H1 (cell line): ENCODE results near the gene ZFR. TPM values are rescaled to one million over a fixed set of nuclear protein-coding genes. Genes with fewer than 3 reads are reported as not detected.

ENCODE experiments used
- CTCF ChIA-PET: fragments of 300-600 bp; sonication (Branson Sonifier 250); formaldehyde crosslinking; loops from one replicate; lab custom pipeline; 2021; ENCODE audit not compliant: partially characterized antibody; lab: Charles Lee
- POLR2A ChIA-PET: fragments of 300-600 bp; sonication (Branson Sonifier 250); formaldehyde crosslinking; loops from one replicate; lab custom pipeline; 2021; ENCODE audit warnings: inconsistent platforms; ENCODE audit not compliant: partially characterized antibody; lab: Charles Lee
- DNase-seq, 2 experiments: peaks; one replicate each; pipeline versions ENCODE4 v3.0.0 to v3.0.0-alpha.2; 2010 to 2022; ENCODE audit warnings: low spot score in 2 of 2, low read depth in 1 of 2, mixed read lengths in 1 of 2
- FAIRE-seq: peaks from 2 replicates; lab custom pipeline; 2011; peaks lifted over from hg19 to GRCh38; lab: Jason Lieb, UNC
- H2AFZ ChIP-seq: 2 replicates; pipeline ENCODE4 v1.8.1; 2012; ENCODE audit warnings: low read length, inconsistent platforms
- H2AK5ac ChIP-seq: 2 replicates; pipeline ENCODE4 v1.6.1; 2013; ENCODE audit warnings: low read depth, low read length
- H2BK120ac ChIP-seq: replicated peaks from 2 replicates; pipeline ENCODE3; 2013; ENCODE audit warnings: low read depth, low read length, inconsistent platforms
- H2BK12ac ChIP-seq: 2 replicates; pipeline ENCODE4 v1.6.1; 2013; ENCODE audit warnings: low read depth, low read length
- H2BK15ac ChIP-seq: 2 replicates; pipeline ENCODE4 v1.6.1; 2013; ENCODE audit warnings: low read length
- H2BK20ac ChIP-seq: 2 replicates; pipeline ENCODE4 v1.6.1; 2013; ENCODE audit warnings: low read length
- H2BK5ac ChIP-seq: 2 replicates; pipeline ENCODE4 v1.6.1; 2013; ENCODE audit warnings: low read depth, low read length
- H3K14ac ChIP-seq: 2 replicates; pipeline ENCODE4 v1.6.1; 2013; ENCODE audit warnings: inconsistent platforms; ENCODE audit not compliant: insufficient read length
- H3K18ac ChIP-seq: 2 replicates; pipeline ENCODE4 v1.6.1; 2013; ENCODE audit warnings: low read length; ENCODE audit errors: extremely low read depth
- H3K23ac ChIP-seq: 2 replicates; pipeline ENCODE4 v1.6.1; 2013; ENCODE audit warnings: inconsistent platforms; ENCODE audit not compliant: insufficient read length
- H3K23me2 ChIP-seq: 2 replicates; pipeline ENCODE4 v1.6.1; 2013; ENCODE audit warnings: low read depth, low read length
- H3K27ac ChIP-seq: 2 replicates; pipeline ENCODE4 v1.6.1; 2011; ENCODE audit warnings: low read depth, low read length, inconsistent platforms
- H3K27me3 ChIP-seq, 4 experiments: replicated peaks in 1 of 4; 1 replicate in 1 of 4; 2 replicates in 3 of 4; pipeline versions ENCODE4 v1.6.1 to v1.8.1; 2011 to 2013; ENCODE audit warnings: low read length in 3 of 4, mild to moderate bottlenecking in 3 of 4, inconsistent platforms in 2 of 4, mixed read lengths in 2 of 4, moderate library complexity in 1 of 4; ENCODE audit not compliant: control insufficient read depth in 3 of 4, insufficient read depth in 3 of 4; ENCODE audit errors: extremely low read depth in 1 of 4
- H3K36me3 ChIP-seq, 4 experiments: 2 replicates each; pipeline versions ENCODE4 v1.6.1 to v1.8.1; 2011 to 2013; ENCODE audit warnings: mild to moderate bottlenecking in 4 of 4, low read length in 3 of 4, moderate library complexity in 2 of 4, control low read depth in 1 of 4, inconsistent platforms in 1 of 4; ENCODE audit not compliant: insufficient read depth in 4 of 4, control insufficient read depth in 2 of 4
- H3K4ac ChIP-seq: replicated peaks from 2 replicates; pipeline ENCODE3; 2013; ENCODE audit warnings: low read length, low read depth, mixed read lengths, inconsistent platforms; ENCODE audit not compliant: insufficient read length
- H3K4me1 ChIP-seq, 4 experiments: replicated peaks in 1 of 4; 1 replicate in 1 of 4; 2 replicates in 3 of 4; pipeline versions ENCODE4 v1.6.1 to v1.8.1; 2011 to 2013; ENCODE audit warnings: low read length in 3 of 4, inconsistent platforms in 2 of 4, mixed read lengths in 1 of 4; ENCODE audit not compliant: insufficient read depth in 4 of 4, control insufficient read depth in 3 of 4
- H3K4me2 ChIP-seq, 2 experiments: 2 replicates each; pipeline versions ENCODE4 v1.6.1 to v1.8.1; 2011 to 2013; ENCODE audit warnings: low read depth in 2 of 2, low read length in 2 of 2, control low read depth in 1 of 2, inconsistent platforms in 1 of 2, mild to moderate bottlenecking in 1 of 2; ENCODE audit not compliant: insufficient read depth in 1 of 2
- H3K4me3 ChIP-seq, 4 experiments: fragments of 200-600, 300-600 bp in 1 of 4; sonication (generic), shearing (Covaris generic), sonication (Bioruptor Twin) in 1 of 4; 2 replicates each; pipeline versions ENCODE4 v1.5.1 to v1.8.1; 2011 to 2016; ENCODE audit warnings: low read length in 4 of 4, low read depth in 3 of 4, control low read depth in 2 of 4, inconsistent platforms in 2 of 4, mild to moderate bottlenecking in 2 of 4, mixed read lengths in 1 of 4, moderate library complexity in 1 of 4; ENCODE audit not compliant: insufficient read depth in 2 of 4; ENCODE audit errors: extremely low read depth in 1 of 4
- H3K56ac ChIP-seq: replicated peaks from 2 replicates; pipeline ENCODE3; 2013; ENCODE audit warnings: low read depth, mild to moderate bottlenecking, mixed read lengths, low read length, inconsistent platforms; ENCODE audit not compliant: insufficient read length
- H3K79me1 ChIP-seq: 2 replicates; pipeline ENCODE4 v1.6.1; 2013; ENCODE audit warnings: low read depth, low read length, control low read depth
- H3K79me2 ChIP-seq, 2 experiments: 2 replicates each; pipeline versions ENCODE4 v1.6.1 to v1.8.1; 2012 to 2013; ENCODE audit warnings: low read length in 2 of 2, mild to moderate bottlenecking in 2 of 2, inconsistent platforms in 1 of 2; ENCODE audit not compliant: insufficient read depth in 2 of 2, control insufficient read depth in 1 of 2
- H3K9ac ChIP-seq, 4 experiments: replicated peaks in 1 of 4; 1 replicate in 1 of 4; 2 replicates in 3 of 4; pipeline versions ENCODE4 v1.6.1 to v1.8.1; 2011 to 2013; ENCODE audit warnings: low read depth in 3 of 4, low read length in 3 of 4, control low read depth in 2 of 4, mild to moderate bottlenecking in 2 of 4, moderate library complexity in 2 of 4, inconsistent platforms in 1 of 4; ENCODE audit errors: extremely low read depth in 1 of 4
- H3K9me3 ChIP-seq, 2 experiments: 2 replicates each; pipeline versions ENCODE4 v1.6.1 to v1.8.1; 2012 to 2013; ENCODE audit warnings: mild to moderate bottlenecking in 2 of 2, moderate library complexity in 2 of 2, control low read depth in 1 of 2, inconsistent platforms in 1 of 2, low read depth in 1 of 2, low read length in 1 of 2, mixed read lengths in 1 of 2; ENCODE audit not compliant: insufficient read depth in 2 of 2
- H4K20me1 ChIP-seq, 2 experiments: replicated peaks in 1 of 2; 2 replicates each; pipeline versions ENCODE3 to v1.8.1; 2011 to 2013; ENCODE audit warnings: inconsistent platforms in 2 of 2, low read length in 2 of 2, mild to moderate bottlenecking in 1 of 2; ENCODE audit not compliant: insufficient read depth in 2 of 2, control insufficient read depth in 1 of 2
- H4K5ac ChIP-seq: 2 replicates; pipeline ENCODE4 v1.6.1; 2013; ENCODE audit warnings: low read length, low read depth, mixed read lengths, inconsistent platforms; ENCODE audit not compliant: insufficient read length
- H4K8ac ChIP-seq: 2 replicates; pipeline ENCODE4 v1.8.0; 2013; ENCODE audit warnings: mild to moderate bottlenecking, moderate library complexity, low read length, inconsistent platforms; ENCODE audit not compliant: insufficient read depth; ENCODE audit errors: extremely low read depth
- H4K91ac ChIP-seq: replicated peaks from 2 replicates; pipeline ENCODE3; 2013; ENCODE audit warnings: low read length, mixed read lengths, inconsistent platforms; ENCODE audit not compliant: insufficient read length
- ASH2L ChIP-seq: fragments of 200-600, 300-600 bp; sonication (generic); IDR thresholded peaks from one replicate; pipeline ENCODE4 v1.7.1; 2017; ENCODE audit warnings: low read length
- CEBPB ChIP-seq: IDR thresholded peaks from 2 replicates; pipeline ENCODE4 v1.6.1; 2012; ENCODE audit warnings: low read depth, low read length
- EGR1 ChIP-seq: IDR thresholded peaks from 2 replicates; pipeline ENCODE4 v1.6.1; 2011; ENCODE audit warnings: low read depth, low read length, borderline replicate concordance
- HDAC6 ChIP-seq: IDR thresholded peaks from one replicate; pipeline ENCODE4 v1.7.1; 2012; ENCODE audit warnings: low read depth, mild to moderate bottlenecking, inconsistent platforms, low read length, moderate library complexity
- KDM1A ChIP-seq: fragments of 200-600, 300-600 bp; sonication (generic); IDR thresholded peaks from 2 replicates; pipeline ENCODE4 v1.7.1; 2016; ENCODE audit warnings: mild to moderate bottlenecking, low read length, borderline replicate concordance
- MAFK ChIP-seq: IDR thresholded peaks from 2 replicates; pipeline ENCODE4 v1.6.1; 2012; ENCODE audit warnings: low read depth, mild to moderate bottlenecking, improper control_type of control experiment, low read length
- MAX ChIP-seq: IDR thresholded peaks from 2 replicates; pipeline ENCODE4 v1.6.1; 2012; ENCODE audit warnings: inconsistent platforms
- PHF8 ChIP-seq: fragments of 200-600 bp; sonication (generic); conservative IDR thresholded peaks from 2 replicates; pipeline ENCODE4 v1.7.1; 2012; ENCODE audit warnings: low read depth, mild to moderate bottlenecking, inconsistent platforms, low read length, moderate library complexity
- SAP30 ChIP-seq: fragments of 300-600 bp; sonication (generic); IDR thresholded peaks from 2 replicates; pipeline ENCODE4 v1.7.1; 2012; ENCODE audit warnings: low read length, moderate library complexity, mild to moderate bottlenecking, inconsistent platforms; ENCODE audit not compliant: insufficient read depth, insufficient replicate concordance
- SP4 ChIP-seq: IDR thresholded peaks from 2 replicates; pipeline ENCODE4 v1.6.1; 2012; ENCODE audit warnings: low read length, inconsistent platforms
- TCF12 ChIP-seq: IDR thresholded peaks from 2 replicates; pipeline ENCODE4 v1.6.1; 2011; ENCODE audit warnings: low read depth, mild to moderate bottlenecking, low read length
- TEAD4 ChIP-seq: IDR thresholded peaks from 2 replicates; pipeline ENCODE4 v1.6.1; 2012; ENCODE audit warnings: low read depth, low read length, inconsistent platforms, mixed read lengths
- USF2 ChIP-seq: IDR thresholded peaks from 2 replicates; pipeline ENCODE4 v1.6.1; 2011; ENCODE audit warnings: low read length, improper control_type of control experiment
- YY1 ChIP-seq: IDR thresholded peaks from 2 replicates; pipeline ENCODE4 v1.6.1; 2011; ENCODE audit warnings: low read depth, mild to moderate bottlenecking, low read length
- WGBS, 2 experiments: shearing (Covaris generic) in 1 of 2; methylation state at CpG; one replicate each; pipeline versions ENCODE4 v1.1.6 to v1.1.7; 2013 to 2015; ENCODE audit warnings: low lambda C conversion rate in 2 of 2, mixed read lengths in 2 of 2, inconsistent platforms in 1 of 2, low coverage in 1 of 2, missing lambda C conversion rate in 1 of 2; ENCODE audit not compliant: insufficient replicate concordance in 2 of 2, insufficient coverage in 1 of 2, insufficient read length in 1 of 2; ENCODE audit errors: extremely low coverage in 1 of 2, missing lambda C conversion rate in 1 of 2; 5-methylcytosine and 5-hydroxymethylcytosine counted together
- polyA plus RNA-seq, 7 experiments: library from polyadenylated mRNA; depleted of rRNA in 3 of 7; stranded (reverse) in 5 of 7; unstranded in 2 of 7; fragments of >200 nt in 5 of 7; fragments of 200-250 nt in 2 of 7; gene quantifications; 1 replicate in 5 of 7; 2 replicates in 1 of 7; 4 replicates in 1 of 7; pipeline versions ENCODE4 v1.2.1 to v1.2.3, GENCODE V29; 2011 to 2013; ENCODE audit warnings: missing spikeins in 2 of 7, mixed read lengths in 2 of 7
- total RNA-seq: library from RNA; stranded (reverse); fragmentation: NEBNext Ultra II Directional; extraction: Animal tissue kit (Norgen Biotek cat#: 25700); gene quantifications from 2 replicates; pipeline ENCODE4 v1.2.1, GENCODE V29; 2021

Gene ZFR
- total and polyA plus RNA-seq, 2 of the 8 experiments (the other 6 are each of a cell fraction or from before 2014, with no cell fraction given): 68.8 to 92.7 TPM

GRCh38 chr5:32307769-32308194 lies 136.8 kb downstream of the ZFR start:
- H2BK20ac ChIP-seq: no peak overlapping the region
- H3K27me3 ChIP-seq: no peaks in the 10 kb centered on the region
- FAIRE-seq: no peak
- no peak overlapping the region for H3K4ac ChIP-seq
- WGBS, 2 experiments: 95% methylated on average over 4 of the region's 4 CpGs; no CpG with 5 or more reads in 1 of the 2 experiments
- H2BK12ac ChIP-seq: no peak overlapping the region
- H2BK15ac ChIP-seq: no peak overlapping the region
- TF ChIP-seq CEBPB: no peak
- TF ChIP-seq MAX: no peak
- TF ChIP-seq HDAC6: no peak
- no peak for TF ChIP-seq SAP30
- TF ChIP-seq KDM1A: no peak
- no peak for TF ChIP-seq TEAD4
- no peak for TF ChIP-seq PHF8
- TF ChIP-seq EGR1: no peak
- no peak for TF ChIP-seq TCF12
- no peak for TF ChIP-seq MAFK
- no peak for TF ChIP-seq ASH2L
- no peak for TF ChIP-seq SP4
- no peak for TF ChIP-seq USF2
- TF ChIP-seq YY1: no peak
- H3K56ac ChIP-seq: no peak overlapping the region
- H3K23ac ChIP-seq: no peak overlapping the region
- no peak overlapping the region for H4K5ac ChIP-seq
- H2AK5ac ChIP-seq: no peak overlapping the region
- H2BK5ac ChIP-seq: no peak overlapping the region
- POLR2A ChIA-PET: interaction anchor here (0.6 kb wide), 1 partner anchor 63 kb away, joined by 3 read pairs; no protein-coding TSS in a partner anchor
- H3K4me2 ChIP-seq: no peak overlapping the region
- H2BK120ac ChIP-seq: no peak overlapping the region
- H3K79me1 ChIP-seq: no peaks in the 10 kb centered on the region; the same call in 1 of the 2 replicates
- CTCF ChIA-PET: interaction anchor here (0.9 to 2.8 kb wide), 4 partner anchors 12 to 80 kb away, joined by 3 to 7 read pairs (median 4); no protein-coding TSS in a partner anchor
- no peak overlapping the region for H3K18ac ChIP-seq
- H4K20me1 ChIP-seq: peaks cover 2 to 18% of the 10 kb centered on the region in 2 experiments
- no peak overlapping the region for H4K91ac ChIP-seq
- no peaks in the 10 kb centered on the region for H3K9me3 ChIP-seq
- H3K4me1 ChIP-seq: peaks cover 4 to 12% (median 6%) of the 10 kb centered on the region in 4 experiments
- H2AFZ ChIP-seq: no peak overlapping the region
- H3K27ac ChIP-seq: no peak overlapping the region
- H3K4me3 ChIP-seq: no peak overlapping the region
- no peak overlapping the region for H4K8ac ChIP-seq
- H3K23me2 ChIP-seq: peaks cover 4% of the 10 kb centered on the region
- H3K79me2 ChIP-seq: peaks cover 41 to 94% of the 10 kb centered on the region in 2 experiments
- H3K9ac ChIP-seq: no peak overlapping the region
- no peaks in the 10 kb centered on the region; a peak in 2 of 8 replicates for H3K36me3 ChIP-seq
- H3K14ac ChIP-seq: no peak overlapping the region
- DNase-seq: no peak
